HepG2 (cell line): ENCODE results near the gene MAP3K2. TPM values are rescaled to one million over a fixed set of nuclear protein-coding genes. Genes with fewer than 3 reads are reported as not detected.

ENCODE experiments used
- ATAC-seq: fragments of 200-7000 bp; cut with Tn5 transposase; 3 replicates; pipeline ENCODE4 v1.9.1; 2020; ENCODE audit warnings: mild to moderate bottlenecking, moderate library complexity
- BruUV-seq: library from RNA; stranded (reverse); fragments of 400-500 nt; replicated peaks from 2 replicates; lab custom pipeline; 2021; lab: Mats Ljungman, UMichigan
- CTCF ChIA-PET: fragments of 300-600 bp; formaldehyde crosslinking; extraction: SDS; loops from one replicate; lab custom pipeline; 2021; ENCODE audit warnings: low total read pairs, inconsistent platforms, low intra/inter-chr PET ratio; lab: Yijun Ruan, JAX
- POLR2A ChIA-PET: fragments of 350-600 bp; sonication (Branson Sonifier 250); formaldehyde crosslinking; loops from one replicate; lab custom pipeline; 2020; ENCODE audit warnings: antibody characterized with exemption, inconsistent platforms; lab: Yijun Ruan, JAX
- DNase-seq: peaks from one replicate; pipeline ENCODE4 v3.0.0-alpha.2; 2015; ENCODE audit warnings: low spot score
- FAIRE-seq: peaks from 3 replicates; lab custom pipeline; 2011; peaks lifted over from hg19 to GRCh38; lab: Jason Lieb, UNC
- H2AFZ ChIP-seq: one replicate; pipeline ENCODE4 v1.6.1; 2011; ENCODE audit warnings: low read length, inconsistent platforms
- H3K27ac ChIP-seq: fragments of 300-600 bp; 3 replicates; pipeline ENCODE4 v1.8.0; 2011; ENCODE audit warnings: mixed run types, mild to moderate bottlenecking, mixed read lengths, low read length, inconsistent platforms; ENCODE audit not compliant: insufficient read depth; ENCODE audit errors: extremely low read length
- H3K27me3 ChIP-seq, 2 experiments: fragments of 200-600 bp in 1 of 2; 2 replicates in 1 of 2; 3 replicates in 1 of 2; pipeline versions ENCODE4 v1.6.0 to v1.8.0; 2011; ENCODE audit warnings: low read length in 2 of 2, mild to moderate bottlenecking in 2 of 2, moderate library complexity in 2 of 2, inconsistent platforms in 1 of 2; ENCODE audit not compliant: insufficient read depth in 2 of 2, control insufficient read depth in 1 of 2
- H3K36me3 ChIP-seq, 2 experiments: fragments of 200-600 bp in 1 of 2; replicated peaks in 1 of 2; 2 replicates in 1 of 2; 3 replicates in 1 of 2; pipeline versions ENCODE4 v1.5.1 to v1.8.0; 2011; ENCODE audit warnings: low read length in 2 of 2, inconsistent platforms in 1 of 2; ENCODE audit not compliant: insufficient read depth in 2 of 2, control insufficient read depth in 1 of 2
- H3K4me1 ChIP-seq: 2 replicates; pipeline ENCODE4 v1.5.1; 2012; ENCODE audit warnings: low read length, inconsistent platforms; ENCODE audit not compliant: insufficient read depth
- H3K4me2 ChIP-seq: 2 replicates; pipeline ENCODE4 v1.6.0; 2011; ENCODE audit warnings: low read depth, low read length, inconsistent platforms
- H3K4me3 ChIP-seq, 3 experiments: fragments of 200-600 bp in 1 of 3; sonication (generic), shearing (Covaris generic) in 1 of 3; replicated peaks in 1 of 3; 2 replicates each; pipeline ENCODE4 v1.5.1; 2011 to 2016; ENCODE audit warnings: low read length in 3 of 3, inconsistent platforms in 2 of 3, low read depth in 2 of 3, mild to moderate bottlenecking in 2 of 3, control low read depth in 1 of 3, mixed read lengths in 1 of 3; ENCODE audit not compliant: insufficient read depth in 1 of 3
- H3K79me2 ChIP-seq: one replicate; pipeline ENCODE4 v1.6.1; 2011; ENCODE audit warnings: low read length, inconsistent platforms; ENCODE audit not compliant: insufficient read depth
- H3K9ac ChIP-seq: 2 replicates; pipeline ENCODE4 v1.6.0; 2011; ENCODE audit warnings: mild to moderate bottlenecking, low read depth, low read length, inconsistent platforms; ENCODE audit not compliant: insufficient read depth
- H3K9me3 ChIP-seq: 2 replicates; pipeline ENCODE4 v1.5.1; 2012; ENCODE audit warnings: mild to moderate bottlenecking, low read length
- H4K20me1 ChIP-seq: 2 replicates; pipeline ENCODE4 v1.6.0; 2011; ENCODE audit warnings: inconsistent platforms, mild to moderate bottlenecking, low read length, moderate library complexity; ENCODE audit not compliant: insufficient read depth
- ASH2L ChIP-seq: fragments of 300-600, 200-600 bp; sonication (generic); IDR thresholded peaks from 2 replicates; pipeline ENCODE4 v1.7.0; 2017; ENCODE audit warnings: low read depth, mild to moderate bottlenecking, moderate library complexity, mixed read lengths, low read length; ENCODE audit not compliant: insufficient read length
- BATF2 ChIP-seq: sonication (generic); formaldehyde crosslinking; IDR thresholded peaks from 2 replicates; pipeline ENCODE4 v1.8.0; 2022; ENCODE audit warnings: mild to moderate bottlenecking, missing genetic modification reagents, moderate library complexity
- CEBPB ChIP-seq: IDR thresholded peaks from 2 replicates; pipeline ENCODE4 v1.6.1; 2011; ENCODE audit warnings: low read depth, low read length, improper control_type of control experiment, borderline replicate concordance
- FIP1L1 ChIP-seq: fragments of 200-400 bp; formaldehyde crosslinking; IDR thresholded peaks from 2 replicates; pipeline ENCODE4 v1.6.1; 2018; ENCODE audit warnings: low read depth, mild to moderate bottlenecking, low read length, moderate library complexity, borderline replicate concordance; ENCODE audit not compliant: insufficient read depth
- GRHL1 ChIP-seq: sonication (generic); formaldehyde crosslinking; conservative IDR thresholded peaks from 2 replicates; pipeline ENCODE4 v1.8.0; 2022; ENCODE audit warnings: missing genetic modification reagents
- NCOA2 ChIP-seq: sonication (generic); formaldehyde crosslinking; IDR thresholded peaks from 2 replicates; pipeline ENCODE4 v1.8.0; 2022; ENCODE audit warnings: inconsistent platforms
- PAX8 ChIP-seq: sonication (generic); formaldehyde crosslinking; IDR thresholded peaks from 2 replicates; pipeline ENCODE4 v1.8.0; 2022; ENCODE audit warnings: mild to moderate bottlenecking, missing genetic modification reagents, borderline replicate concordance
- PHF21A ChIP-seq: sonication (generic); formaldehyde crosslinking; IDR thresholded peaks from 2 replicates; pipeline ENCODE4 v1.5.0; 2020; ENCODE audit warnings: mild to moderate bottlenecking, missing genetic modification reagents
- TGIF2 ChIP-seq: IDR thresholded peaks from 2 replicates; pipeline ENCODE4 v1.6.1; 2016; ENCODE audit warnings: control low read depth, missing compliant biosample characterization
- THYN1 ChIP-seq: sonication (generic); formaldehyde crosslinking; IDR thresholded peaks from 2 replicates; pipeline ENCODE4 v1.8.1; 2023; ENCODE audit warnings: low read depth, mild to moderate bottlenecking, moderate library complexity, missing genetic modification reagents, borderline replicate concordance
- YEATS2 ChIP-seq: sonication (generic); formaldehyde crosslinking; IDR thresholded peaks from 2 replicates; pipeline ENCODE4 v1.4.0; 2020; ENCODE audit warnings: missing genetic modification reagents, borderline replicate concordance
- ZBTB25 ChIP-seq: IDR thresholded peaks from 2 replicates; pipeline ENCODE4 v1.6.1; 2018; ENCODE audit warnings: missing genetic modification reagents
- ZFP36 ChIP-seq: fragments of 150-350 bp; IDR thresholded peaks from 2 replicates; pipeline ENCODE4 v1.6.1; 2018; ENCODE audit warnings: borderline replicate concordance, low read length, low read depth; ENCODE audit not compliant: partially characterized antibody
- ZMAT5 ChIP-seq: sonication (generic); formaldehyde crosslinking; IDR thresholded peaks from 2 replicates; pipeline ENCODE4 v1.5.0; 2020; ENCODE audit warnings: mild to moderate bottlenecking, low read depth, missing genetic modification reagents, borderline replicate concordance
- ZNF253 ChIP-seq: sonication (generic); formaldehyde crosslinking; IDR thresholded peaks from 2 replicates; pipeline ENCODE4 v1.8.0; 2022; ENCODE audit warnings: mild to moderate bottlenecking, missing genetic modification reagents, borderline replicate concordance
- ZNF615 ChIP-seq: sonication (generic); formaldehyde crosslinking; IDR thresholded peaks from 2 replicates; pipeline ENCODE4 v1.5.0; 2020; ENCODE audit warnings: mild to moderate bottlenecking, missing genetic modification reagents, borderline replicate concordance
- ZNF709 ChIP-seq: sonication (generic); formaldehyde crosslinking; IDR thresholded peaks from 2 replicates; pipeline ENCODE4 v1.5.0; 2020; ENCODE audit warnings: mild to moderate bottlenecking, missing genetic modification reagents
- ZNF800 ChIP-seq: sonication (generic); formaldehyde crosslinking; IDR thresholded peaks from 2 replicates; pipeline ENCODE4 v1.4.0; 2020; ENCODE audit warnings: missing genetic modification reagents
- WGBS: methylation state at CpG from one replicate; pipeline ENCODE4 v1.1.6; 2017; ENCODE audit warnings: low lambda C conversion rate; 5-methylcytosine and 5-hydroxymethylcytosine counted together
- in situ Hi-C: cut with HindIII; loops from 2 replicates; pipeline ENCODE4 v1.10.0; 2017; ENCODE audit warnings: low pct_unique_long_range_greater_than_20kb; ENCODE audit not compliant: extremely low pct_ligation_motif_present
- intact Hi-C: fragments of 100-400 bp; cut with micrococcal nuclease; formaldehyde crosslinking; loops from one replicate; pipeline ENCODE4 v1.10.0; 2022; ENCODE audit not compliant: unreplicated experiment
- polyA plus RNA-seq, 8 experiments: library from polyadenylated mRNA; depleted of rRNA in 3 of 8; stranded (reverse) in 7 of 8; unstranded in 1 of 8; fragments of >200 nt; fragmentation: Illumina TruSeq in 4 of 8; extraction: Trizol in 4 of 8; gene quantifications; 2 replicates each; pipeline versions ENCODE4 v1.2.1 to v1.2.3, GENCODE V29; 2011 to 2016; ENCODE audit warnings: low read depth in 4 of 8, missing spikeins in 1 of 8, mixed read lengths in 1 of 8; ENCODE audit not compliant: insufficient read depth in 1 of 8
- total RNA-seq, 5 experiments: library from RNA; depleted of rRNA; stranded (reverse); fragments of >200 nt; fragmentation: Illumina TruSeq; extraction: Trizol; gene quantifications; 2 replicates each; pipeline ENCODE4 v1.2.3, GENCODE V29; 2016; ENCODE audit warnings: low read depth in 1 of 5

The MAP3K2 gene
- total and polyA plus RNA-seq, 2 of the 13 experiments (the other 11 are each of a cell fraction or from before 2014, with no cell fraction given) = 12.2 to 37.2 TPM

GRCh38 chr2:127359520-127359919, 28.3 kb downstream of the MAP3K2 start (continued):
- no peak for TF ChIP-seq ZNF709
- TF ChIP-seq, all 625 proteins: peak for 0

GRCh38 chr2:127358971-127359370, 28.8 kb downstream of the MAP3K2 start:
- no peaks in the 10 kb centered on the region for H3K36me3 ChIP-seq
- H3K27me3 ChIP-seq = no peaks in the 10 kb centered on the region
- ChIA-PET POLR2A (no interaction called here), CTCF (no interaction called here)
- no peak overlapping the region for H2AFZ ChIP-seq
- no peak for ATAC-seq
- FAIRE-seq = no peak
- no peak for DNase-seq
- in situ Hi-C loops (no loop called here), intact Hi-C loops (loop anchor here (2.0 to 5.0 kb wide), 2 partner anchors 24 to 58 kb away; partner anchors contain the start of gene PROC)
- H3K27ac ChIP-seq = no peak overlapping the region
- no TSS peak for BruUV-seq
- H3K9ac ChIP-seq = no peak overlapping the region
- H3K4me3 ChIP-seq = no peak overlapping the region
- no peaks in the 10 kb centered on the region for H3K9me3 ChIP-seq
- peaks cover 49% of the 10 kb centered on the region for H3K4me1 ChIP-seq
- peaks cover 96% of the 10 kb centered on the region for H3K79me2 ChIP-seq
- H3K4me2 ChIP-seq = no peak overlapping the region
- H4K20me1 ChIP-seq = peaks cover 9% of the 10 kb centered on the region; the same call in 1 of the 2 replicates
- 99% methylated on average over 2 of the region's 2 CpGs for WGBS
- TF ChIP-seq ASH2L = no peak
- no peak for TF ChIP-seq YEATS2 (CRISPR knock-in tag)
- no peak for TF ChIP-seq BATF2 (CRISPR knock-in tag)
- no peak for TF ChIP-seq ZNF615 (CRISPR knock-in tag)
- TF ChIP-seq TGIF2 (CRISPR knock-in tag) = no peak
- TF ChIP-seq ZFP36 = no peak
- no peak for TF ChIP-seq ZNF253
- TF ChIP-seq FIP1L1 = no peak
- TF ChIP-seq PHF21A (CRISPR knock-in tag) = no peak
- no peak for TF ChIP-seq NCOA2 (CRISPR knock-in tag)
- TF ChIP-seq GRHL1 = no peak
- TF ChIP-seq THYN1 (CRISPR knock-in tag) = no peak
- TF ChIP-seq ZNF800 (CRISPR knock-in tag) = no peak
- no peak for TF ChIP-seq ZBTB25 (CRISPR knock-in tag)
- TF ChIP-seq CEBPB = no peak
- no peak for TF ChIP-seq ZMAT5 (CRISPR knock-in tag)
- TF ChIP-seq PAX8 = no peak
